Stimulated activated CD8-positive, alpha-beta memory T cell treated with anti-CD3 and anti-CD28 coated beads, Interleukin-12 subunit alpha, Interleukin-12 subunit beta, amount 100 ng/mL, for 24 hours (primary cell): ENCODE measurements around the gene SLC16A6.
"Not testable (repeated sequence)": the region's sequence is repeated elsewhere in the genome, so short reads cannot be mapped to it uniquely, and the experiment has no call there.

Experiments
- DNase-seq: peaks from one replicate; pipeline ENCODE4 v3.0.0-alpha.2; 2020; ENCODE audit errors: extremely low read depth

The SLC16A6 gene, protein sequence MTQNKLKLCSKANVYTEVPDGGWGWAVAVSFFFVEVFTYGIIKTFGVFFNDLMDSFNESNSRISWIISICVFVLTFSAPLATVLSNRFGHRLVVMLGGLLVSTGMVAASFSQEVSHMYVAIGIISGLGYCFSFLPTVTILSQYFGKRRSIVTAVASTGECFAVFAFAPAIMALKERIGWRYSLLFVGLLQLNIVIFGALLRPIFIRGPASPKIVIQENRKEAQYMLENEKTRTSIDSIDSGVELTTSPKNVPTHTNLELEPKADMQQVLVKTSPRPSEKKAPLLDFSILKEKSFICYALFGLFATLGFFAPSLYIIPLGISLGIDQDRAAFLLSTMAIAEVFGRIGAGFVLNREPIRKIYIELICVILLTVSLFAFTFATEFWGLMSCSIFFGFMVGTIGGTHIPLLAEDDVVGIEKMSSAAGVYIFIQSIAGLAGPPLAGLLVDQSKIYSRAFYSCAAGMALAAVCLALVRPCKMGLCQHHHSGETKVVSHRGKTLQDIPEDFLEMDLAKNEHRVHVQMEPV

GRCh38 chr17:68290955-68291835 is at the start of gene SLC16A6, which contains the start of gene ARSG:
Gene SLC16A6 (minus strand): TSS chr17:68291127. CDS start chr17:68278320, 12,807 bp downstream.
Gene ARSG (plus strand): TSS chr17:68291495. CDS start chr17:68307494, 15,999 bp downstream.
- DNase-seq: peak; percentile 69

GRCh38 chr17:68334393-68334792 is 43.5 kb upstream of the SLC16A6 start:
- no peak for DNase-seq

DNA sequence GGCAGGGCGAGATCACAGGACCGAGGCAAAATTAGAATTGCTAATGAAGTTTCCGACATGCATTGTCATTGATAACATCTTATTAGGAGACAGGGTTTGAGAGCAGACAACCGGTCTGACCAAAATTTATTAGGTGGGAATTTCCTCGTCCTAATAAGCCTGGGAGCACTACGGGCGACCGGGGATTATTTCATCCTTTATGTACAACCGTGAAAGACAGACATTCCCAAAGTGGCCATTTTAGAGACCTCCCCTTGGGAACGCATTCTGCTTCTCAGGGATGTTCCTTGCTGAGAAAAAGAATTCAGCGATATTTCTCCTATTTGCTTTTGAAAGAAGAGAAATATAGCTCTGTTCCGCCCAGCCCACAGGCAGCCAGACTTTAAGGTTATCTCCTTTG is 41.0 kb upstream of the SLC16A6 start:
- DNase-seq: not testable (repeated sequence)

DNA sequence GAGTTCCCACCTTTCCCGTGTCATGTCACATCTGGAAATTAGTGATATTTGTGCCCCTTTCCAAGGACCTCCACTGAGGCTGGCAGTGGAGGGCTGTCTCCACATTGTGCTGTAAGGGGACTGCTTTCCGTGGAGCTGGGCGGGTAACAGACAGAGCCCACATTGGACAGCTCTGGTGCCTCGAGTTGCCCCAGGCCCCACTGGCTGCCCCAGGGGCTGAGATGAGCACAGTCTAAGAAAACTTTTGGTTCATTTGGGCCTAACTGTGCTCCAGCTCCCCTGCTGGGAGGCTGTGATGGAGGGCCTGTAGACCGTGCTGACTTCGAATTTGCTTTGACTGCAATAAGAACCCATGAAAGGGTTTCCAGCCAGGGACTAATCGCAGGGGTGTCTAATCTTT is 38.4 kb upstream of the SLC16A6 start:
- no peak for DNase-seq

- no peak for DNase-seq
Observed at GRCh38 chr17:68328676-68329075, 37.7 kb upstream of the SLC16A6 start.

GRCh38 chr17:68327823-68328557 is 37.1 kb upstream of the SLC16A6 start:
- DNase-seq: no peak

DNA sequence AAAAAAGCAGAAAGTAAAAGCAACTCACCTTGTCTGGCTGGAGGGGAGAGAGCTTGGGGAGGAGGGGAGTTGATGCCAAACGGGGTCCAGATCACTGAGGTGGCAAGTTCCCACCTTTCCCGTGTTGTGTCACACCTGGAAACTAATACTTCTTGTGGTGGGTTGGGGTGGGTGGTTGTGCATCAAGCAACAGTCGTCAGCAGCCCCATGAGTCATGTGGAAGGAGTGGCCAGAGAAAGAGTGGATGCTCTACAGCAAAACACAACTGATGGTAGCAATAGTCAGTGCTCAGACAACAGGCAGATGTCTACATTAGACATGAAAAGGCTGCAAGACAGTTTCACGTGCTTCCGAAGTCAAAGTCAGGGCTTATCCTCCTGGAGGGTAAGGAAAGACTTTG is 35.8 kb upstream of the SLC16A6 start:
- no peak for DNase-seq

GRCh38 chr17:68325961-68326360 is 35.0 kb upstream of the SLC16A6 start:
- DNase-seq: no peak

- no peak for DNase-seq
Observed at GRCh38 chr17:68324654-68325336, 33.9 kb upstream of the SLC16A6 start.

DNA sequence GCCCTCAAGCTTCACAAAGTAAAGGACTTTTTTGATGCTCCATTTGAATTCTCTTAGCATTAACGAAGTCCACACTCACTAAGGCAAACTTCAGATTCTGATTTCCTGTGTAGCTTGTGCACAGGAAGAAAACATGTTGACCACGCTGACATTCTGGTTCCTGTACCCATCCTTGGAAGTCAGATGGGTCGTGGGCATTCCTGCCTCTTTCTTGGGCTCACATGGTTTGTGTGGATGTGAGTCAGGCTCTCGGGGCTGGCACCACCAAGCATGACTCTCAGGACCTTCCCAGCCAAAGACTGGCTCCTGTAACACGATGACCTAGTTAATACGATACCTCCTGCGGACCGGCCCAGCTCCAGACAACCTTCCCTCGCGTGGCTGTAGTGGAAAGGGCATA is 33.2 kb upstream of the SLC16A6 start:
- DNase-seq: no peak

DNA sequence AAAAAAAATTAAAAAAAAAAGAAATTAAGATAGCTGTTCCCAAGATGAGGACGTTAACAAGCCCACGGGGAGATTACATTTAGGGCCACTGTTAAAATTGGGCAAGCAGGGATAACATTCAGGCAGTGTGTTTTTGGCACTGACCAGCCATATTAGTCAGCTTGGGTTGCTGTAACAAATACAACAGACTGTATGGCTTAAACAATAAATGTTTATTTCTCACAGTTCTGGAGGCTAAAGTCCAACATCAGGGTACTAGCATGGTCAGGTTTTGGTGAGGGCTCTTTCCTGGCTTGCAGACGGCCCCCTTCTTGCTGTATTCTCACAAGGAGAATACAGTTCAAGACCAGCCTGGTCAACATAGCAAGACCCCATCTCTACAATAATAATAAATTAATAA is 31.7 kb upstream of the SLC16A6 start:
- DNase-seq: no peak

- DNase-seq: no peak
Observed at GRCh38 chr17:68321556-68321954, 30.6 kb upstream of the SLC16A6 start.

DNA sequence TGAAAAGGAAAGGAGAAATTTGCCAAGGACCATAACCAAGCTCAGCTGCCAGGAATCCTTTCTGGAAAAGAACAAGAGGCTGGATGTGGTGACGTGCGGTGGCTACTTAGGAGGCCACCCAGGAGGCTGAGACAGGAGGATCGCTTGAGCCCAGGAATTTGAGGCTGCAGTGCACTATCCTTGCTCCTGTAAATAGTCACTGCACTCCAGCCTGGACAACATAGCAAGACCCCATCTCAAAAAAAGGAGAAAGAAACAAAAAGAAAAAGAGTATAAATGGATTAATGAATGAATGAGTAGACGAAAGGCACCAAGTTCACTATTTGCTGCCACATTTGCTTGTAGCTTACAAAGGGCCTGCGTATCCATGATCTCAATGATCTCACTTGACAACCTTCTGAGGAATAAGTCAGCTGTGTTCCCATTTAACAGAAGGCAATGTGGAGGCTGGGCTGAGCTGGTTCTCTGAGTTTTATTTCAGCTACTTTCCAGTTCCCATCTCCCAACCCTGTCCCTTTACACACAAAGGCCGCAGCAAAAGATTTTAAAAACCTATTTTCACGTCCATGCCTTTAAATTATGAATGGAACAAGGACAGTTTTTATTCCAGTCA is 30.1 kb upstream of the SLC16A6 start:
- no peak for DNase-seq

- no peak for DNase-seq
Observed at GRCh38 chr17:68320311-68320865, 29.5 kb upstream of the SLC16A6 start.

DNA sequence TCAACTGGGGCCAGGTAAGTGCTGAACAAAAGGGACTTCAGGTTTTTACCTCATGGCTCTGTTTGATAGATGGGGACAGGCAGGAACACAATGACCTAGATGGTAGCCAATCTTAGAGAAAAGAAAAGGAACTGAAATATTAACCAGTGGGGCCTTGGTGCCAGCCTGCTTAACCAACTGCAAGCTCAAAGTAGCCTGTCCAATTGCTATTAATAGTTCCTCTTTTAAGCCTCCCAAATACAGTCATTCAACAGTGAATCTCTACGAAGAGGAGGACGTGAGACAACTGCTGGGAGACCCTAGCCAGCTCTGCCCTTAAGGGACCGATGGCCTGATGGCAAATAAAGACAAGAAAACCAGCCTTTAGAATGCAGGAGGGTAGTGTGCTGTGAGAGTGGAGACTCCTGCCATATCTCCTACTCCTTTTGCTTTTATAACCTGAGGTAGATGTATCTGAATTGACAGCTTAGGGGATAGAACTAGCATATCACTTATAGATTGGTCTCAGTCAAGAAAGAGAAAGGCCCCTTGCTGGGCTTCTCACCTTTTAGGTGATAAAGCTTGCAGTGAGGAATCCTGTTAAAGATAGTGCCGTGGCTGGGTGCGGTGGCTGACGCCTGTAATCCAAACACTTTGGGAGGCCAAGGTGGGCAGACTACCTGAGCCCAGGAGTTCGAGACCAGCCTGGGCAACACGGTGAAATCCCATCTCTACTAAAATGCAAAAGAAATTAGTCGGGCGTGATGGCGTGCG is 28.7 kb upstream of the SLC16A6 start:
- no peak for DNase-seq

DNA sequence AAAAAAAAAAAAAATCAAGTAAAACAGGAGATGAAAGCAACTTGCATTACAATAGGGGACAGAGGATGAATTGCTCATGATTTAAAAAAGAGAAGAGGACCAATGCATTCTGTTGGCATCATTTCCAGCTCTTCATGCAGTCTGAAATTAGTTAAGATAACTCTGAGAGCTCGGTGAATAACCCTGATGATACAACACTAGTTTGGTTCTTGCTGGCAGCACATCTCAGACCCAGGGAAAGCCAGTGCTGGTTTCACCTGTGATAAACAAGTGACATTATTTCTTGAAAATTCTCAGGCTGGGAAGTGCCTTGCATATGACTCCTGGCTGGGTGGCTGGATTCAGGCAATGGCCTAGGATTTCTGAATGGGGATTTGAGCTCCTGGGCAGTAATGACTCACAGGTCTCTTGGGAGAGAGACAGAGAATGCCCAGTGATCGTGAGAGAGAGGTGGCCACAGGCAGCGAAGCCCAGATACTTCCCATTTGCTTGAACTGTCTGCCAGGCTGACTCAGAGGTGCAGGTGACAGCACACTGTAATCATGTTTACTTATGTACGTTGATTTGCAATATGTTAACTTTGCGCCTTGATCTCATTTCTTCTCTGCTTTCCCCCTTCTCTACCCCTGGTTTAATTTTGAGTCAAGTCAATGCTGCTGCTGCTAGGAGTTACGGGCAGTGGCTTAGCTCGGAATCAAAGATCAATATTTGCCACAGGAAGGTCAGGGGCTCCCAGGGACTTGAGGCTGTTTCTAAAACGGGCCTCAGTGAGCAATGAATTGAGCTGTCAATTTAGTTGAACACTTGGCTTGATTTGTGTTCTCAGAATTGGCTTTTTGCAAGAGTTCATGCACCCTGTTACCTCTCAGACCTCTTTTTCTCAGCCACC is 27.4 kb upstream of the SLC16A6 start:
- DNase-seq: no peak

DNA sequence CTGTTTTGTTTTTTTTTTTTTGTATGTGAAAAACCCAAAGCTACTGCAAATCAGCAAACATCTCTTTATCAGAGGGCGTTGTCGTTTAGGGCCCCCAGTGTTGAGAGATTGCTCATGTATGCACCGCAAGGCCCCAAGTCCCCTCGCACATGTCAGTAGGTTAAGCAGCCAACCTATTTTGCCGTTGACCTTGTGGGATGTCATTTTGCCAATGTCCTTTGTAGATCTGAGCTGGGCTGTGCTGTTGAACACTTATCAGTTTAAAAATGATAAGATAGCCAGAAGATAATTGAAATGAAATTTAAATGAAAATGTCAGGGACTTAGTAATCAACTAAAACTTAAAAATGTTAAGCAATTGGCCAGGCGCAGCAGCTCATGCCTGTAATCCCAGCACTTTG is 26.5 kb upstream of the SLC16A6 start:
- DNase-seq: no peak

DNA sequence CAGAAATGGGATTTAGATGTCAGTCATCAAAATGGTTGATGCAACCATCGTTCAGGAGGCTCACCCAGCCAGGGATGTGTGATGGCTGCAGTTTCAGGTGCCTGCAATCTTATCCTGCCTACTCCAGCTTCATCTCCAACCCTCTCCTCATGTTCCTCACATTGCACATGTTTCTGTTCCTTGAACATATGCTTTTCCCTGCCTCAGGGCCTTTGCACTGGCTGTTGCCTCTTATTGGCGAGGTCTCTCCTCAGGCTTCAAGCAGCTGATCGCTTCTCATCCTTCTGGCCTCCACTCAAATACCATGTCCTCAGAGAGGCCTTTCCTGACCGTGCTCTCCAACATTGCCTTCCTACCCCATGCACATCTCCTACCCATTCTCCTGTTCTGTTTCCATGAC is 25.0 kb upstream of the SLC16A6 start:
- DNase-seq: no peak
